WTC11 (cell line): ENCODE results near the gene TAS1R1. TPM values are rescaled to one million over a fixed set of nuclear protein-coding genes. Genes with fewer than 3 reads are reported as not detected.

ENCODE experiments used
- ELF4 ChIP-seq: sonication (generic); formaldehyde crosslinking; IDR thresholded peaks from 2 replicates; pipeline ENCODE4 v1.8.1; 2022; ENCODE audit warnings: low read depth, mild to moderate bottlenecking, moderate library complexity, missing genetic modification reagents
- NFE2L1 ChIP-seq: sonication (generic); formaldehyde crosslinking; IDR thresholded peaks from 2 replicates; pipeline ENCODE4 v1.8.1; 2023; ENCODE audit warnings: missing genetic modification reagents
- NR3C1 ChIP-seq: sonication (generic); formaldehyde crosslinking; conservative IDR thresholded peaks from 2 replicates; pipeline ENCODE4 v1.8.1; 2023; ENCODE audit warnings: low read depth, mild to moderate bottlenecking, missing genetic modification reagents
- total RNA-seq: library from RNA; stranded (reverse); gene quantifications from 3 replicates; pipeline ENCODE4 v1.2.3, GENCODE V29; 2021
- TF ChIP-seq, protein P1 (sequence below): sonication (generic); formaldehyde crosslinking; IDR thresholded peaks from 2 replicates; pipeline ENCODE4 v1.8.0; 2022; ENCODE audit warnings: mild to moderate bottlenecking, missing genetic modification reagents

TAS1R1 gene
- total RNA-seq, 1 experiment from 2014 or later = 0.11 TPM

DNA sequence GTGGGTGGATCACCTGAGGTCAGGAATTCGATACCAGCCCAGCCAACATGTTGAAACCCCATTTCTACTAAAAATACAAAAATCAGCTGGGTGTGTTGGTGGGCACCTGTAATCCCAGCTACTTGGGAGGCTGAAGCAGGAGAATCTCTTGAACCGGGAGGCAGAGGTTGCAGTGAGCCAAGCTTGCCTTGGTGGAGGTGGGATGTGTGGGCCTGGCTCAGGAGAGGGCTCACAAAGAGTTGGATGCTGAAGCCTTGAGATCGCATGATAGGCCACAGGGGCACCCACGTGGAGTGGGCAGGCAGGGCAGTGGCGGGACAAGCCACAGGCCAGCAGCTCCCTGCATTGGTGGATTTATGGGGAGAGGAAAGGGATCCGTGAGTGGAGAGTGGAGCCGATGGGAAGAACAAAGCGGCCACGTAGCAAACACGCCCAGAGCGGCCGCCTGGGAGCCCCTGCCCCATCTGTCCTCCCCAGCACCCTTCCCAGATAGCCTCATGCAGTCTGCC is 73.9 kb downstream of the TAS1R1 start (continued):
- TF ChIP-seq NFE2L1 (no peak), NR3C1 (CRISPR knock-in tag) (no peak), ELF4 (CRISPR knock-in tag) (no peak)
- TF ChIP-seq, protein P1, sequence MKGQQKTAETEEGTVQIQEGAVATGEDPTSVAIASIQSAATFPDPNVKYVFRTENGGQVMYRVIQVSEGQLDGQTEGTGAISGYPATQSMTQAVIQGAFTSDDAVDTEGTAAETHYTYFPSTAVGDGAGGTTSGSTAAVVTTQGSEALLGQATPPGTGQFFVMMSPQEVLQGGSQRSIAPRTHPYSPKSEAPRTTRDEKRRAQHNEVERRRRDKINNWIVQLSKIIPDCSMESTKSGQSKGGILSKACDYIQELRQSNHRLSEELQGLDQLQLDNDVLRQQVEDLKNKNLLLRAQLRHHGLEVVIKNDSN = no peak

Other genes with a start within 250 kb of the TAS1R1 start
- gene ACOT7, start 161.5 kb upstream of the TAS1R1 start, total RNA-seq = 133 to 151 TPM (median 137 TPM) in 3 replicates
- 1.9 to 2.7 TPM (median 1.9 TPM) in 3 replicates for gene HES2, start 135.4 kb upstream of the TAS1R1 start, total RNA-seq
- gene ESPN, start 130.5 kb upstream of the TAS1R1 start, total RNA-seq = 46.1 to 70.3 TPM (median 68.1 TPM) in 3 replicates
- 19.5 to 26.1 TPM (median 22.6 TPM) in 3 replicates for gene TNFRSF25, start 89.1 kb upstream of the TAS1R1 start, total RNA-seq
- 27.5 to 32.0 TPM (median 30.8 TPM) in 3 replicates for gene PLEKHG5, start 63.6 kb upstream of the TAS1R1 start, total RNA-seq
- gene NOL9, start 794 bp upstream of the TAS1R1 start, total RNA-seq = 36.0 to 37.4 TPM (median 37.4 TPM) in 3 replicates
- gene ZBTB48, start 24.7 kb downstream of the TAS1R1 start, total RNA-seq = 29.1 to 37.5 TPM (median 31.0 TPM) in 3 replicates
- gene KLHL21, start 47.6 kb downstream of the TAS1R1 start, total RNA-seq = 15.1 to 17.6 TPM (median 15.3 TPM) in 3 replicates
- gene PHF13, start 58.4 kb downstream of the TAS1R1 start, total RNA-seq = 39.6 to 40.0 TPM (median 40.0 TPM) in 3 replicates
- gene THAP3, start 69.6 kb downstream of the TAS1R1 start, total RNA-seq = 14.8 to 17.4 TPM (median 15.0 TPM) in 3 replicates
- 91.3 to 102 TPM (median 93.4 TPM) in 3 replicates for gene DNAJC11, start 146.5 kb downstream of the TAS1R1 start, total RNA-seq
- gene CAMTA1, start 230.1 kb downstream of the TAS1R1 start, total RNA-seq = 86.4 to 116 TPM (median 112 TPM) in 3 replicates